Right ventricle myocardium inferior (tissue), 1 donor: ENCODE measurements around the gene GNAI1. TPM values are rescaled to one million over a fixed set of nuclear protein-coding genes. Genes with fewer than 3 reads are reported as not detected.
A peak's percentile ranks its signal among the peaks of the same experiment; 100 is the strongest.

Experiments used
- ATAC-seq: fragments of 200-7000 bp; cut with Tn5 transposase; one replicate; pipeline ENCODE4 v1.9.1; 2020; ENCODE audit warnings: mild to moderate bottlenecking, moderate library complexity
- DNase-seq: peaks from one replicate; pipeline ENCODE4 v3.0.0; 2021; ENCODE audit errors: missing footprints
- intact Hi-C: fragments of 100-400 bp; cut with DNase I; formaldehyde crosslinking; loops from one replicate; pipeline ENCODE4 v1.11.0; 2022
- total RNA-seq: library from RNA; stranded (reverse); fragmentation: NEBNext Ultra II Directional; extraction: Animal tissue kit (Norgen Biotek cat#: 25700); gene quantifications from one replicate; pipeline ENCODE4 v1.2.1, GENCODE V29; 2021
- donor health status: DM: no; HTN: yes; CAD: no; lungs with severe emphysema.

GNAI1 gene
- total RNA-seq, 1 donor from 2014 or later = 12.4 TPM

- intact Hi-C loops = no loop called here
- DNase-seq (no peak), ATAC-seq (no peak)
Measured at GRCh38 chr7:80231707-80232106, 97.1 kb downstream of the GNAI1 start.

- DNase-seq = no peak
- intact Hi-C loops = no loop called here
- ATAC-seq = no peak
Measured at GRCh38 chr7:80232979-80233724, 98.5 kb downstream of the GNAI1 start.

GRCh38 chr7:80235334-80235733 lies 100.7 kb downstream of the GNAI1 start:
- intact Hi-C loops = no loop called here
- no peak for DNase-seq

GRCh38 chr7:80236681-80237080 lies 102.0 kb downstream of the GNAI1 start:
- no peak for ATAC-seq
- intact Hi-C loops = no loop called here
- DNase-seq = no peak

More at GRCh38 chr7:80235334-80235733, 100.7 kb downstream of the GNAI1 start:
- ATAC-seq = no peak

- ATAC-seq (no peak), DNase-seq (no peak)
- intact Hi-C loops = no loop called here
Measured at GRCh38 chr7:80240265-80241025, 105.8 kb downstream of the GNAI1 start.

DNA sequence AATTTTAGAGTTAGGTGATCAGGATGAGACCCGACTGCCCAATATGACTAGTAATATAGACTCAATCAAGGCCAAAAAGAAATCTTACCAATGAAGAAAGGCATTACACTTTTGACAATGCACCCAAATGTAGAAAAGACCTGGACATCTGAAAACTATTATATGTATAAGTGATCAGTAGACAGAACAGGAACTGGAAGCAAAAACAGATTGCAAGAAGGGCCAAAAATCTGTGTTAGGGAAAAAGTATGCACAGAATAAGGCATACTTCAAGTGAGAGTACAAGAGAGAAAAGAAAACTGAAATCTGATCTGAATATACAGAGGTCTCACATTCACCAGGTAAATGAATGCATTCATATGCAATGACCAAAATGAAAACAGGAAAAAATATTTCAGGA lies 107.0 kb downstream of the GNAI1 start:
- intact Hi-C loops = no loop called here
- DNase-seq = no peak
- ATAC-seq = no peak

- intact Hi-C loops = no loop called here
- DNase-seq (no peak), ATAC-seq (no peak)
Measured at GRCh38 chr7:80243425-80243824, 108.8 kb downstream of the GNAI1 start.

GRCh38 chr7:80244206-80244916 lies 109.7 kb downstream of the GNAI1 start:
- ATAC-seq (peak; percentile 83), DNase-seq (no peak)
- intact Hi-C loops = no loop called here

DNA sequence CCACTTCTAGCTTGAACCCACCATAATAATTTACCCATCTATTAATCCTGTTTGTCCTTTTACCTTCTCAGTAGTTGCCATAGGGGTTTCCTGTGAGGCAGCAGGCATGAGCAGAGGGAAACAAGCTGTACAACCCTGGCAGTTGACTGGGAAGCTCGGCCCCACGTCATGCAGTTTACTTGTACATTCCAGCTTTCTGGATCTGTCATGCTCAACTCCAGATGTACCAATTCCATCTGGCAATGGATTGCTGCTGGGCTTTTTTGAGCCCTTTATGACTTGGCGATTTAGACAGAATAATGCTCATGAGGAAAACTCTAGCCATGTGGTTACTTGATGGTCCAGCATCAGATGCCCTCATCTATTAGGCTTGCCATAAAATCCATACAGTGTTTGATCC lies 112.5 kb downstream of the GNAI1 start:
- intact Hi-C loops = no loop called here
- no peak for DNase-seq
- no peak for ATAC-seq

DNA sequence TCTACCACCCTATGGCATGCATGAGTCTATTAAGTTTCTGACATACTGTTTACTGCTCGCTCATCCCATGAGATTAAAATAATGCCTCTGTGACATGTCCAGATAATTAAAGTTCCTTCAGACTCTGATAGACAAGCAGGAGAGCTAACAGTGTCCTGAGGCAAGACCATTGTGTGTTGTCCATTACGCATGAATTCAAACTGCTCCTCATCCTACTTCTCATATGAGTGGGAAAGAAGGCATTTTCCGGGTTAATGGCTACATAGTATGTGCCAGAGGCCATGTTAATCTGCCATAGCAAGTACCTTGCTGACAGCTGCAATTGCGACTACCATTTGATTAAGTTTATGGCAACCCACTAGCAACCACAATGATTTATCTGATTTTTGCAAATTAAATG lies 113.3 kb downstream of the GNAI1 start:
- DNase-seq = no peak
- ATAC-seq = no peak
- intact Hi-C loops = no loop called here

GRCh38 chr7:80249184-80249583 lies 114.6 kb downstream of the GNAI1 start:
- no peak for DNase-seq
- intact Hi-C loops = no loop called here
- ATAC-seq = no peak

GRCh38 chr7:80249619-80250295 lies 115.1 kb downstream of the GNAI1 start:
- ATAC-seq (no peak), DNase-seq (no peak)
- intact Hi-C loops = no loop called here

DNA sequence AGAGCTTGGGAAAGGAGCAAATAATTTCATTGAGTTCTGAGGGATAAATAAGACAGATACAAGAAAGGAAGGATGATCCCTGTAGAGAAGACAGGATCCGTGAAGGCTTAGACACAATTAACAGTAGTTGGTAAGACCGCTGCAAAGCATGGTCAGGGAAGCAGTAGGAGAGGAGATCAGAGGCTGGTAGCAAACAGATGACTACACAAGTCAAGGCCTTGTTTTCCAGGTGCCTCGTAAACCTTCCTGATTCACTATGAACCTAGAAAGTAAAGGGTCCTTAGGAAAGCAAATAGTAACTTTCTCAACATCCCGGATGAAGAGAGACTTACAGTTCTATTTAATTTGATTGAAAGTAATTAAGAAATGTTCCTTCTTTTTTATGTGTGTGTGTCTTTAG lies 118.6 kb downstream of the GNAI1 start:
- intact Hi-C loops = no loop called here

GRCh38 chr7:80253653-80254052 lies 119.0 kb downstream of the GNAI1 start:
- no peak for ATAC-seq
- intact Hi-C loops = no loop called here
- no peak for DNase-seq

More for the DNA sequence above, 118.6 kb downstream of the GNAI1 start:
- ATAC-seq (no peak), DNase-seq (no peak)

- ATAC-seq = no peak
Measured at GRCh38 chr7:80255656-80256055, 121.0 kb downstream of the GNAI1 start.

DNA sequence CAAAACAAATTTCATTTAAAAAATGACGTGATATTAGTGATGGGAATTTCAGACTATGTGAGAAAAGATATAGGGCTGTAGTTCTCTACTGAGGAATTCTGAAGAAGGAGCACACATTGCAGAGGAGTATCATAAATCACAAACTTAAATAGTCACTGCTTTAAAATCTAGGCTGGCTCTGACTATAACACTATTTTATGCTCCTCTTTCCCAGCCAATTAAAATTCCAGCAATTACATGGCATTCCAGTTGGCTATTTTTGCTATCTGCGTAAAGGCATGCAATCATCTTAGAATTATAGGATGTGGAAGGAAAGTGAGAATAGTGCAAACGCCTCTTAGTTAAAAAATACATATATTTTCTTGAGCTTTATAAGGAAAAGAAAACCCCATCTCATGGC lies 123.1 kb downstream of the GNAI1 start:
- DNase-seq (no peak), ATAC-seq (no peak)
- intact Hi-C loops = no loop called here

More at GRCh38 chr7:80255656-80256055, 121.0 kb downstream of the GNAI1 start:
- DNase-seq = no peak
- intact Hi-C loops = no loop called here

GRCh38 chr7:80260606-80261005 lies 126.0 kb downstream of the GNAI1 start:
- DNase-seq = no peak
- intact Hi-C loops = no loop called here
- ATAC-seq = no peak

DNA sequence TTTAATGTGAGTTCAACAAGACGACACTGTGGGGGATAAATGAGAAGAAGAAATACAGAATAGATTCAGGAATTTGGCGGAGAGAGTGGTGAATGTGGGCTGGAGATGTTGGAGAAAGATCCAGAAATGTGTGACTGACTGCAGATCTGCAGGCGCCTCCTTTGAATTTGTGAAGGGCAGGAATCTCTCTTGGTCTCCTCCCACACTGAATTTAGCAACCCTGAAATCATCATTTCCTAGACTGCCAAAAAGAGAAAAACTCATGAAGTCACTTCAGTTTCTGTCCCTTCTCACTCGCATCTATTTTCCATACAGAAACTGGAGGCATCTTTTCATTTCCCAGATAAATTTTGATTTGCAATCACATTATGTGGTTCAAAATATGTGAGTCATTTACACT lies 128.7 kb downstream of the GNAI1 start:
- no peak for ATAC-seq
- intact Hi-C loops = no loop called here
- no peak for DNase-seq

- ATAC-seq (no peak), DNase-seq (no peak)
- intact Hi-C loops = no loop called here
Measured at GRCh38 chr7:80263821-80264220, 129.2 kb downstream of the GNAI1 start.
